Hematopoietic multipotent progenitor cell treated with erythropoietin and hydrocortisone succinate and interleukin-3 and kit ligand, for 15 days (in vitro differentiated cells): Measurements from ENCODE around the gene OLFM1.
"Not testable (repeated sequence)": the region's sequence is repeated elsewhere in the genome, so short reads cannot be mapped to it uniquely, and the experiment has no call there.

Source experiments
- DNase-seq: peaks from one replicate; pipeline ENCODE4 v3.0.0-alpha.2; 2015; ENCODE audit warnings: low spot score

Gene OLFM1

GRCh38 chr9:135060461-135061116, 26.9 kb upstream of the OLFM1 start:
- no peak for DNase-seq

GRCh38 chr9:135061441-135061840, 26.0 kb upstream of the OLFM1 start:
- DNase-seq, result no peak

DNA sequence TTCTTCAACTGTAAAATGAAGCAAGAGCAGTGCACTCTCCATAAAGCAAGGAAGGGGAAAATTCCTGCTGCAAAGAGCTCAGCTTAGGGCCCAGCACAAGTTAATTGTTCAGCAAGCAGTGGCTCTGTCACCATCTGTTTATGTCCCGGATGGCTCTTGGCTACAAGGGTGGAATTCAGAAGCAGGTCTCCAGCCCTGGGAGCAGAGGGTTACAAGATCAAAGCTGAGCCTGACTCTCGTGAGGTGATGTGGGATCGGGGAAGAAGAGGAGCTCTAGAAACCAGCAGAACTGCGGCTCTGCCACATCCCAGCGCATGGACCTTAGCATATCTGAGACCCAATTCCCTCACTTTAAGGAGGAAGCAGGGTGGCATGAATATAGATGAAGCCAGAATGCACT, 25.2 kb upstream of the OLFM1 start:
- no peak for DNase-seq

DNA sequence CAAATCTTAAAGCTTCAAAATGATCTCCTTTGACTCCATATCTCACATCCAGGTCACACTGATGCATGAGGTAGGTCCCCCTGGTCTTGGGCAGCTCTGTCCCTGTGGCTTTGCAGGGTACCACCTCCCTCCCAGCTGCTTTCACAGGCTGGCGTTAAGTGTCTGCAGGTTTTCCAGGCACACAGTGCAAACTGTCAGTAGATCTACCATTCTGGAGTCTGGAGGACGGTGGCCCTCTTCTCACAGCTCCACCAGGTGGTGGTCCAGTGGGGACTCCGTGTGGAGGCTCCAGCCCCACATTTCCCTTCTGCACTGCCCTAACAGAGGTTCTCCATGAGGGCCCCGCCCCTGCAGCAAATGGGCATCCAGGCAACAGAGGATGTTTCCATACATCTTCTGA, 24.0 kb upstream of the OLFM1 start:
- DNase-seq, result not testable (repeated sequence)

DNA sequence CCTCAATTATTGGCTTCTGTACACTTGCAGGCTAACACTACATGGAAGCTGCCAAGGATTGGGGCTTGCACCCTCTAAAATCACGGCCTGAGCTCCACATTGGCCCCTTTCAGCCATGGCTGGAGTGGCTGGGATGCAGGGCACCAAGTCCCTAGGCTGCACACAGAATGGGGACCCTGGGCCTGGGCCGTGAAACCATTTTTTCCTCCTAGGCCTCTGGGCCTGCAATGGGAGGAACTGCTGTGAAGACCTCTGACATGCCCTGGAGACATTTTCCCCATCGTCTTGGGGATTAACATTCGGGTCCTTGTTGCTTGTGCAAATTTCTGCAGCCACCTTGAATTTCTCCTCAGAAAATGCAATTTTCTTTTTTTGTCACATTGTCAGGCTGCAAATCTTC, 23.6 kb upstream of the OLFM1 start:
- not testable (repeated sequence) for DNase-seq

GRCh38 chr9:135065151-135065550, 22.3 kb upstream of the OLFM1 start:
- DNase-seq, result no peak

GRCh38 chr9:135065804-135066203, 21.7 kb upstream of the OLFM1 start:
- DNase-seq, result no peak

DNA sequence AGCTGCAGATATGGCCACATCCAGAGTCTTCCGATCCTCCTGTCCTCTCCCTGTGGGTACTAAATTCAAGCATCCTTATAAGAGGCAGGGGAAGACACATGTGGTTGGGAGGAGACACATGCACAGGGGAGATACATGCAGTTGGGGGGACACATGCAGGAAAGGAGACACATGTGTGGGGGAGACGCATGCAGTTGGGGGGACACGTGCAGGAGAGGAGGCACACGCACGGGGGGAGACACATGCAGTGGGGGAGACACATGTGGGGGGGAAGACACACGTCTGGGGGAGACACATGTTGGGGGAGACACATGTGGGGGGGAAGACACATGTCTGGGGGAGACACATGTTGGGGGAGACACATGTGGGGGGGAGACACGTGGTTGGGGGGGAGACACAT, 21.2 kb upstream of the OLFM1 start:
- DNase-seq, result no peak

- DNase-seq, result no peak
These were observed 20.3 kb upstream of the OLFM1 start for GRCh38 chr9:135067096-135067710.

- DNase-seq, result no peak
These were observed 18.6 kb upstream of the OLFM1 start for GRCh38 chr9:135068776-135069415.

DNA sequence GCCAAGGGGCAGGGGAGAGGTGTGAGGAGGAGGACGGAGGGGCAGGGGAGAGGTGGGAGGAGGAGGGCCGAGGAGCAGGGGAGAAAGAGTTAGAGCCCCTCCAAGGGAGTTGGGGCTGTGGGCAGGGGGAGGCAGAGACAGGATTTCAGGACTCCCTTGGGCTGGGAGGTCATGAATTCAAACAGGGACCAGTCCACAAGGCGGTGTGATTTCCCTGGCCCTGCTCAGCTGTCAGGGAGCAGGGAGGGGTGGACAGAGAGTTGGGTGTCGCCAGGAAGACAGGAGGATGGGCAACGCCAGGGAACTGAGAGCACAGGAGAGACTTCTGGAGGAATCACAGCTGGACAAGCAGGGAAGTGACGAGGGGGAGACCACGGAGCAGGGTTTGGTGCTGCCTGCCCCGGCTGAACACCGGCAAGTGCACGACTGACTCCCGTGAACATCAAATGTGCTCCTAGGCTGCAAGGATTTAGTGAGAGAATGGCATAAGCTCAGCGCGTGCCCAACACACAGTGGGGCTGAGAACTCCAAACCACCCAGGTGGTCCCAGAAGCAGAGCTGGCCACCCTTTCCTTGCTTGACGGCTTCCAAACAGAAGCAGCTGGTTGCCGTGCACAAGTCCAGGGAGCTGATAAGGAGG, 17.8 kb upstream of the OLFM1 start:
- DNase-seq, result no peak

DNA sequence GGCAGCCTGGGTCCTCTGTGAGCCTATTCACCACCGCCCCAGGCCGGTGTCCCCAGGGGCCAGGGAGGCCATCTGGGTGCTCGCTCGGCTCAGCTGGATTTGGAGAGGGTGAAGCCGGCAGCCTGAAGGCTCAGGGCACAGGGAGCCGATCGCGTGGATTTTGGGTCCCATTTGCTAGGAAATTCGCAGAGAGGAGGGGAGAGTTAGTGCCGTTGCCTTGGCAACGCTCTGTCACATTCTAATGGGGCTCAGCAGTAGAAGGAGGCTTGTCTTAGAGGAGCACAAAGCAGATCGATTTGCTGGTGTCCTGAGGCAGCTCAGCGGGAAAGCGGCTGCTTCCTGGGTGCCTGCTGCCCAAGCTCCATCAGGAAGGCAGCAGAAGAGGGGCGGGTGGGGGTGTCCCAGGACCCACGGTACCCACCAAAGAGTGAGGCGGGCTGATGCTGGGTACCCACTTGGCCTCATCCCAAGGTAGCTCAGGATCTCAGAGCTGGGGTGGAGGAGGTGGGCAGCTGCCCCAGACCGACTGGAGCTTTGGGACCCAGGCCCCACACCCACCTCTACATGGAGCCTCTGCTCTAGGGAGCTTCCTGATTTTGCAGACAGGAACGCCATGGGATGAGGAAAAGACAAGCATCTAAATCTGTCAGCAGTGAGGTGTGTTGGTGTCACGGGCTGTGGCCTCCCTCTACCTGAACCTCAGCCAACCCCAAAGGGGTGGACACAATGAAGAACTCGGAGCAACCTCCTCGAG, 17.1 kb upstream of the OLFM1 start:
- no peak for DNase-seq

- no peak for DNase-seq
These were observed 16.3 kb upstream of the OLFM1 start for GRCh38 chr9:135070964-135071735.

DNA sequence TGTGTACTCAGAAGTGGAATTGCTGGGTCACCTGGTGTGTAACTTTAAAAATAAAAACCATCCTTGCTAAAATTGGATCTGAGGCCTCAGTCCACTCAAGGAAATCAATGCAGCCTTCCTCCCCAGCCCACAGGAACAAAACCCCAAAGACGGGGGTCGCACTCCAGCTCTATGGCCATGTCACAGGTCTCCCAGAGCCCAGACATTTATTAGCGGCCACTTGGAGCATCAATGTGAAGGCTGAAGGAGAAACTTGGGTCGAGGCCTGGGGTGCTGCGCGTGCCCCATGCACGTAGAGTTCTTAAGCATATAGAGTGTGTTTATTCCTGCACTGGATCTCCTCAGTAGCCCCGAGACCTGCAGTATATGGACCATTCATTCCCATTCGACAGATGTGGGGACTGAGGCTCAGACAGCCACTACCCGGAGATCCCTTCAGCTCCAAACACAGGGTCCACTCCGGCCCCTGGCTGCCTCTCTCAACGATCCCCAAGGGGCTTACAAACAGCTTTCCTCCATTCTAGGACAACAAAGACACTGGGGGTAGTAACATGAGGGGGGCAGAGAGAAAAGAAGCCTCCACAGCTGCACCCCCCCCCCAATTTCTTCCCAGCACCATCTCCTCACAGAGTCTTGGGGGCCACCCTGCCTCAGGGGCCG, 14.3 kb upstream of the OLFM1 start:
- no peak for DNase-seq

DNA sequence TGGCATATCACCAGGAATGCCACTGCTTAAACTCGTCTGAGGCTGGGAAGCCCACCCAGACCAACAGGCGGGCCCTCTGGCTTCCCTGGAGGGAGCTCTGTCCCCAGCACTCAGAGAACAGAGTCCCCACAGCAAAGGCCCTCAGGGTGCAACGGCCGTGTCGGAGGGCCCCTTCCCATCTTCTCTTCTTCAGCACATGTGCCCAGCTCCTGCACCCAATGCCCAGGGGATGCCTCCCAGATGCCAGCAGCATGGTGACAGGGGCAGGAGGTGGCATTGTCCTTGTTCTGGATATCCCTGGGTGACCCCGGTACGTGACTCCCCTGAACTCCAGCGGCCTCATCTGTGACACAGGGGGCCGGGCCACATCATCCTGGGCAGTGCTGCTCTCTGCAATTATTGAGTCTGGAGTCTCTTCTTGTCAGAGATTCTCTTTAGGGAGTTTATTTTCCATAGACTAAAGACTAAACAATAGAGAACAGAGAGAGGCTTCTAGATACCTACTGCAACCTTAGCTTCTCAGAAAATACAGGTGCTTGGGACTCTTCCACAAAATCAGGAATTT, 13.6 kb upstream of the OLFM1 start:
- no peak for DNase-seq

DNA sequence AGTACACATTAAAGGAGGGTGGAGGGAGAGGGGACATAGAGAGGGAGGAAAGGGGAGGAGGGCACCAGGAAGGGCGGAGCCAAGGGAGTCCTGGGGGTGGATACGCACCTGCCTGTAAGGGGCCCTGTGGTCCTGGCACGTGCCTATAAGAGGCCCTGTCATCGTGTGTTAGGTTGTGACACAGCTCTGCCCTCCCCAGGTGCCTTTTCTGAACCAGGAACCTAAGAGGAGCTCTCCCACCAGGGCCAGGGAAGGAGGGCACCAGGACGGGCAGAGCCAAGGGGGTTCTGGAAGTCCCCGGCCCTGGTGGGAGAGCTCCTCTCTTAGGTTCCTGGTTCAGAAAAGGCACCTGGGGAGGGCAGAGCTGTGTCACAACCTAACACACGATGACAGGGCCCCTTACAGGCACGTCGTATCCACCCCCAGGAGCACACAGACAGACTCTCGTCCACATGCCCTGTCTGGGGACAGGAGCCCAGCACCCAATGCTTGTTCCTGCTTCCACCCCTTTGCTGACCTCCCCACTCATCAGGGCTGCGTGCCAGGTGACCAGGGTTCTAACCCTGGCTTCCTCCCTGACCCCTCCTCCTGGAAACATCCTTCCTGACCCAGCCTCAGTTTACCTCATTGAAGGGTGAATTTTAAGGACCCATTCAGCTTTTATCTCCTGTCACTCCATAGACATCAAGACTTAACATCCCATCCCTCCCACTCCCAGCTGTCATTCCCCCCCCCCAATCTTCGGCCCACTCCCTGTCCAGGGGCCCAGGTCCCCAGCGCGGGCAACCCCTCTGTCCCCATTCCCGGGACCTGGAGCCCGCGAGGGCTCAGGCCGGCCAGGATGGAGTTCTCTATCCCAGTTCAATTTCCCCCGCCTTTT, 12.9 kb upstream of the OLFM1 start:
- no peak for DNase-seq

DNA sequence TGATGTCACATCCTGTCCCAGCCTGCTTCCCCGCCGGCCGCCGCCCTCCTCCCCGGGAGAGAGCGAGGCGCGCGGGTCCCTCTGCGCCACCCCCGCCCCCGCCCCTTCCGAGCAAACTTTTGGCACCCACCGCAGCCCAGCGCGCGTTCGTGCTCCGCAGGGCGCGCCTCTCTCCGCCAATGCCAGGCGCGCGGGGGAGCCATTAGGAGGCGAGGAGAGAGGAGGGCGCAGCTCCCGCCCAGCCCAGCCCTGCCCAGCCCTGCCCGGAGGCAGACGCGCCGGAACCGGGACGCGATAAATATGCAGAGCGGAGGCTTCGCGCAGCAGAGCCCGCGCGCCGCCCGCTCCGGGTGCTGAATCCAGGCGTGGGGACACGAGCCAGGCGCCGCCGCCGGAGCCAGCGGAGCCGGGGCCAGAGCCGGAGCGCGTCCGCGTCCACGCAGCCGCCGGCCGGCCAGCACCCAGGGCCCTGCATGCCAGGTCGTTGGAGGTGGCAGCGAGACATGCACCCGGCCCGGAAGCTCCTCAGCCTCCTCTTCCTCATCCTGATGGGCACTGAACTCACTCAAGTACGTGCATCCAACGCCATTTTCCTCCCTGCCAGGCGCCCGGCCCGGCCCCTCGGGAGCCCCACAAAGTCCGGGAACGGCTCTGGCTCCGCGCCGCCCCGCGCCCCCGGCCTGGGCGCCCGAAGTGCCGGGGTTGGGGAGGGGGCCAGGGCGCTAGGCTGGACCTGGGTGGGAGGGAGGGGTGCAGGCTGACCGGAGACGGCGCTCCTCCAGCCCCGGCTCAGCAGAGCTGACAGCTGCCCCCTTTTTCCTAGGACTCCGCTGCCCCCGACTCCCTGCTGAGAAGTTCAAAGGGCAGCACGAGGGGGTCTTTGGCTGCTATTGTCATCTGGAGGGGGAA, 12.0 kb upstream of the OLFM1 start:
- no peak for DNase-seq

DNA sequence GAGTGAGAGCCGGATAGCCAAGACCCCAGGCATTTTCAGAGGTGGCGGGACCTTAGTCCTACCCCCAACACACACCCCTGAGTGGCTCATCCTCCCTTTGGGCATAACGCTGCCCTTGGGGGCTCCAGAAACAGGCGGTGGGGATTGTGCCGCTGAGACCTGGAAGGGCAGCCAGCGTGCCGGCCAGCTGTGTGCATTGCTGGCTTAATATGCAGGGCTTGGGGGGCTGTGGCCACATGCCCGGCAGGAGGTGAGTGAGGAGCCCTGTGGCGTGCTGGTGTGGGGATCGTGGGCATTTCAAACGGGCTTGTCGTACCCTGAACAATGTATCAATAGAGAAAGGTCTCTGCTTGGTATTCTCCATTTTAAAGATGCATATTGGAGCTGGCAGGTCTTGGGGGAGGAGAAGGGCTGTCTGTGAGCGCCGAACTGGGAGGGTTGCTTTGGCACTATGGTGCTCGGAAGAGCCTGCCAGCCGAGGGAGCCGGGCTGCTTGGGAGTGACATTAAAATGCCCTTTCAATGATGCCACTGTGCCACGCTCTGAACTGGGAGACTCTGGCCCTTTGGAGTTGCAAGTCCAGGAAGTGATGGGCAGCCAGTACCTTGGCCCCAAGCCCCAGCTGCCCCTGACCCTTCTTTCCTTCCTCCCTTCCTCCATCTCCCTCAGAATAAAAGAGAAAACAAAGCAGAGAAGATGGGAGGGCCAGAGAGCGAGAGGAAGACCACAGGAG, 11.2 kb upstream of the OLFM1 start:
- no peak for DNase-seq
